ENCODE measurements around the gene WDR26. TPM values are rescaled to one million over a fixed set of nuclear protein-coding genes. Genes with fewer than 3 reads are reported as not detected.

Gene WDR26
- total and polyA plus RNA-seq, 9 of the 15 experiments (the other 6 are each of a cell fraction or from before 2014, with no cell fraction given), result 11.5 to 66.0 (median 39.8) TPM

DNA sequence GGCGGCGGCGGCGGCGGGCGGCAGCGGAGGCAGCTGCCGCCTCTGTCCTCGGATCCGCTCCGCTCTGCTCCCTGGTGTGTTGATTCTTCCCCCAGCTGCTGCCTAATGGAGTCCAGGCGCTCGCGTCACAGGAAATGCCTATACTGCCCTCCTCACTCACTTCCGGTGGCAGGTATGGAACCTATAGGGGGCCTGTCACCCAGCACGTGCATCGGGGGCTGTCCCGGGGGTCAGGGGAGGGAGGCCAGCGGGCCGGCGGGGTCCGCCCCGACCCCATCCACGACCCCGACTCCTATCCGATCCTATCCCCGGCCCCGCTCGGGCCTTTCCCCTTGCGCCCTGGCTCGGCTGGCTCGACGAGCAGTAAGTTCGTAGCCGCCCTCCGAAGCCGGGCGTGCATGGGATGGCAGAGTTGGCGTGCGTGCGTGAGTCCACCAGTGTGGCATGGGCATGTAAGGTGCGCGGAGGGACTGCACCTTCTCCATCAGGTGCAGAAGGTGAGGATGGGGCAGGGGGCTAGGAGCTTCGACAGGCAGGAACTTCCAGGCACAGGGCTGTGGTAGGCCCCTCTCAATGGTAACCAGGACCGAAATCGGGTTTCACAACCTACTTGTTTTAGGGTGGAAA is at the start of gene WDR26 (continued):
- TF ChIP-seq, protein P1, sequence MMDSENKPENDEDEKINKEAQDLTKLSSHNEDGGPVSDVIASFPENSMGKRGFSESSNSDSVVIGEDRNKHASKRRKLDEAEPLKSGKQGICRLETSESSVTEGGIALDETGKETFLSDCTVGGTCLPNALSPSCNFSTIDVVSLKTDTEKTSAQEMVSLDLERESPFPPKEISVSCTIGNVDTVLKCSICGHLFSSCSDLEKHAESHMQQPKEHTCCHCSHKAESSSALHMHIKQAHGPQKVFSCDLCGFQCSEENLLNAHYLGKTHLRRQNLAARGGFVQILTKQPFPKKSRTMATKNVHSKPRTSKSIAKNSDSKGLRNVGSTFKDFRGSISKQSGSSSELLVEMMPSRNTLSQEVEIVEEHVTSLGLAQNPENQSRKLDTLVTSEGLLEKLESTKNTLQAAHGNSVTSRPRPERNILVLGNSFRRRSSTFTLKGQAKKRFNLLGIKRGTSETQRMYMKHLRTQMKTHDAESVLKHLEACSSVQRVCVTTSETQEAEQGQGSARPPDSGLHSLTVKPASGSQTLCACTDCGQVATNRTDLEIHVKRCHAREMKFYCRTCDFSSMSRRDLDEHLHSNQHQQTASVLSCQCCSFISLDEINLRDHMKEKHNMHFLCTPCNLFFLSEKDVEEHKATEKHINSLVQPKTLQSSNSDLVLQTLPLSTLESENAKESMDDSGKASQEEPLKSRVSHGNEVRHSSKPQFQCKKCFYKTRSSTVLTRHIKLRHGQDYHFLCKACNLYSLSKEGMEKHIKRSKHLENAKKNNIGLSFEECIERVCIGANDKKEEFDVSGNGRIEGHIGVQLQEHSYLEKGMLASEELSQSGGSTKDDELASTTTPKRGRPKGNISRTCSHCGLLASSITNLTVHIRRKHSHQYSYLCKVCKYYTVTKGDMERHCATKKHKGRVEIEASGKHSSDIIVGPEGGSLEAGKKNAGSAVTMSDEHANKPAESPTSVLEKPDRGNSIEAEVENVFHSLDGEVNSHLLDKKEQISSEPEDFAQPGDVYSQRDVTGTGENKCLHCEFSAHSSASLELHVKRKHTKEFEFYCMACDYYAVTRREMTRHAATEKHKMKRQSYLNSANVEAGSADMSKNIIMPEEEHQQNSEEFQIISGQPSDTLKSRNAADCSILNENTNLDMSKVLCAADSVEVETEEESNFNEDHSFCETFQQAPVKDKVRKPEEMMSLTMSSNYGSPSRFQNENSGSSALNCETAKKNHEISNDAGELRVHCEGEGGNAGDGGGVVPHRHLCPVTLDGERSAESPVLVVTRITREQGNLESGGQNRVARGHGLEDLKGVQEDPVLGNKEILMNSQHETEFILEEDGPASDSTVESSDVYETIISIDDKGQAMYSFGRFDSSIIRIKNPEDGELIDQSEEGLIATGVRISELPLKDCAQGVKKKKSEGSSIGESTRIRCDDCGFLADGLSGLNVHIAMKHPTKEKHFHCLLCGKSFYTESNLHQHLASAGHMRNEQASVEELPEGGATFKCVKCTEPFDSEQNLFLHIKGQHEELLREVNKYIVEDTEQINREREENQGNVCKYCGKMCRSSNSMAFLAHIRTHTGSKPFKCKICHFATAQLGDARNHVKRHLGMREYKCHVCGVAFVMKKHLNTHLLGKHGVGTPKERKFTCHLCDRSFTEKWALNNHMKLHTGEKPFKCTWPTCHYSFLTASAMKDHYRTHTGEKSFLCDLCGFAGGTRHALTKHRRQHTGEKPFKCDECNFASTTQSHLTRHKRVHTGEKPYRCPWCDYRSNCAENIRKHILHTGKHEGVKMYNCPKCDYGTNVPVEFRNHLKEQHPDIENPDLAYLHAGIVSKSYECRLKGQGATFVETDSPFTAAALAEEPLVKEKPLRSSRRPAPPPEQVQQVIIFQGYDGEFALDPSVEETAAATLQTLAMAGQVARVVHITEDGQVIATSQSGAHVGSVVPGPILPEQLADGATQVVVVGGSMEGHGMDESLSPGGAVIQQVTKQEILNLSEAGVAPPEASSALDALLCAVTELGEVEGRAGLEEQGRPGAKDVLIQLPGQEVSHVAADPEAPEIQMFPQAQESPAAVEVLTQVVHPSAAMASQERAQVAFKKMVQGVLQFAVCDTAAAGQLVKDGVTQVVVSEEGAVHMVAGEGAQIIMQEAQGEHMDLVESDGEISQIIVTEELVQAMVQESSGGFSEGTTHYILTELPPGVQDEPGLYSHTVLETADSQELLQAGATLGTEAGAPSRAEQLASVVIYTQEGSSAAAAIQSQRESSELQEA (IDR thresholded peaks at IDR 0.05; ENCODE audit: low read depth), result no peak
- TF ChIP-seq MIER1 (IDR thresholded peaks at IDR 0.05; ENCODE audit: low read depth) (no peak), ZNF12 (CRISPR knock-in tag; IDR thresholded peaks at IDR 0.05) (no peak), NR1H2 (CRISPR knock-in tag; IDR thresholded peaks at IDR 0.05) (peak; percentile 72; the same call in 1 of the 2 replicates), ZNF785 (CRISPR knock-in tag; IDR thresholded peaks at IDR 0.05) (no peak), GTF2E2 (tag; IDR thresholded peaks at IDR 0.05) (0 out of 2 replicates have a peak, but pooled peaks have one; percentile 72), SRF (CRISPR knock-in tag; IDR thresholded peaks at IDR 0.05) (peak in 1 of 2 experiments; percentile 57; a peak in 1 of 4 replicates), CCNT2 (IDR thresholded peaks at IDR 0.05; ENCODE audit: borderline replicate concordance, extremely low read depth, insufficient read length, low read depth, low read length) (peak; percentile 62), ESRRA (IDR thresholded peaks at IDR 0.05; ENCODE audit: borderline replicate concordance, low read depth) (peak; percentile 21; the same call in 1 of the 2 replicates), NBN (IDR thresholded peaks at IDR 0.05; ENCODE audit: low read depth) (peak; percentile 58; the same call in 1 of the 2 replicates), POLR2B (IDR thresholded peaks at IDR 0.05; ENCODE audit: low read depth, partially characterized antibody) (peak; percentile 78), RB1 (IDR thresholded peaks at IDR 0.05; ENCODE audit: low read depth) (peak; percentile 70), PML (IDR thresholded peaks at IDR 0.05; ENCODE audit: low read length) (peak; percentile 60; the same call in 1 of the 2 replicates)
- TF ChIP-seq, protein P2, sequence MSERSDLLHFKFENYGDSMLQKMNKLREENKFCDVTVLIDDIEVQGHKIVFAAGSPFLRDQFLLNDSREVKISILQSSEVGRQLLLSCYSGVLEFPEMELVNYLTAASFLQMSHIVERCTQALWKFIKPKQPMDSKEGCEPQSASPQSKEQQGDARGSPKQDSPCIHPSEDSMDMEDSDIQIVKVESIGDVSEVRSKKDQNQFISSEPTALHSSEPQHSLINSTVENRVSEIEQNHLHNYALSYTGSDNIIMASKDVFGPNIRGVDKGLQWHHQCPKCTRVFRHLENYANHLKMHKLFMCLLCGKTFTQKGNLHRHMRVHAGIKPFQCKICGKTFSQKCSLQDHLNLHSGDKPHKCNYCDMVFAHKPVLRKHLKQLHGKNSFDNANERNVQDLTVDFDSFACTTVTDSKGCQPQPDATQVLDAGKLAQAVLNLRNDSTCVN (CRISPR knock-in tag; IDR thresholded peaks at IDR 0.05), result 0 out of 2 replicates have a peak, but pooled peaks have one; percentile 43
- TF ChIP-seq, protein P3, sequence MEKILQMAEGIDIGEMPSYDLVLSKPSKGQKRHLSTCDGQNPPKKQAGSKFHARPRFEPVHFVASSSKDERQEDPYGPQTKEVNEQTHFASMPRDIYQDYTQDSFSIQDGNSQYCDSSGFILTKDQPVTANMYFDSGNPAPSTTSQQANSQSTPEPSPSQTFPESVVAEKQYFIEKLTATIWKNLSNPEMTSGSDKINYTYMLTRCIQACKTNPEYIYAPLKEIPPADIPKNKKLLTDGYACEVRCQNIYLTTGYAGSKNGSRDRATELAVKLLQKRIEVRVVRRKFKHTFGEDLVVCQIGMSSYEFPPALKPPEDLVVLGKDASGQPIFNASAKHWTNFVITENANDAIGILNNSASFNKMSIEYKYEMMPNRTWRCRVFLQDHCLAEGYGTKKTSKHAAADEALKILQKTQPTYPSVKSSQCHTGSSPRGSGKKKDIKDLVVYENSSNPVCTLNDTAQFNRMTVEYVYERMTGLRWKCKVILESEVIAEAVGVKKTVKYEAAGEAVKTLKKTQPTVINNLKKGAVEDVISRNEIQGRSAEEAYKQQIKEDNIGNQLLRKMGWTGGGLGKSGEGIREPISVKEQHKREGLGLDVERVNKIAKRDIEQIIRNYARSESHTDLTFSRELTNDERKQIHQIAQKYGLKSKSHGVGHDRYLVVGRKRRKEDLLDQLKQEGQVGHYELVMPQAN (IDR thresholded peaks at IDR 0.05; ENCODE audit: borderline replicate concordance), result peak; percentile 97

Measured in K562 (cell line).